Measurements from ENCODE around the gene RENBP. TPM values are rescaled to one million over a fixed set of nuclear protein-coding genes. Genes with fewer than 3 reads are reported as not detected.
A peak's percentile ranks its signal among the peaks of the same experiment; 100 is the strongest.

Gene RENBP
- total RNA-seq, 1 donor from 2014 or later = 11.1 TPM

DNA sequence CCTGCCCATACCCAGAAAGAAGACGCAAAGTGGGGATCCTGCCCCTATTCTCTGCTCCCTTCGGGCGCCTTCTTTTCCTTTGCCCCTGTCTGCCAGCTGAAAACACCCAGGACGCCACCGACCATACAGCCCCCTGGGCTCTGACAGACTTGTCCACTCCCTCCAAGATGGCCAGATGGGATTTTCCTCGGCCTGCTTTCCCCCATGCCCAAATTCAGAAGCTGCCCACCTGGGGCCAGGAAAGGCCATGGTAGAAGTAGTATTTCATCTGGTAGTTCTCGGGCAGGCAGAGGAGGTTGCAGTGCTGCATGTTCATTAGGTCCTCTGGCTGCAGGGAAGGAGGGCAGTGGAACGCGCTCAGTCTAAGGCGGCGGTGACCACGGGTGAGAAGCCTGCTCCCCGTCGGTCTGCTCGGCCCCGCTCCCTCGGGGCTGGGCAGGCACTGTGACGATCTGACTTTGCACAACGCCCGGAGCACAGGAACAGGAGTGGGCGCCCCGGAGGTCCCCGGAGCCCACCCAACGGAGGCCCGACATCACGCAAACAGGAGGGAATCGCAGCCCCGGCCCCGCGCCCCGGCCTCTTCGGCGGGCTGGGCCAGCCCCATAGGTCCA lies 10.2 kb downstream of the RENBP start:
- DNase-seq (ENCODE audit: low spot score) = no peak

DNA sequence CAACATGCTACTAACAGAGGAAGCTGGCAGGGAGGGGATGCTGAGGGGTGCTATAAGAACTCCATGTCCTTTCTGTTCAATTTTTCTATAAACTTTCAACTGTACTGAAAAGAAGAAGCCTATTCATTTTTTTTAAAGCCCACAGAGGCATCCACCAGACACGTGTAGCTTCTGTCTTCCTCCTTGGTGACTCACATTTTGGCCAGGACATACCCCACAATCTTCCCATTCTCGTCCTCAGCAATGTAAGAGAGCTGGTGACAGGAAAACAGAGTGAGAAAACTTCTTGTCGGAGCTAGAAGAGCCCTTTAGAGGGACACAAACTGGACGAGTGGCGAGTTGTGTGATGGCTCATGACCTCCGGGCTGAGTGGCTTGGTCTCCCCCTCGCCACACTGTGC lies 10.7 kb downstream of the RENBP start:
- no peak for DNase-seq (ENCODE audit: low spot score)

- no peak for DNase-seq (ENCODE audit: low spot score)
Measured at GRCh38 chrX:153932220-153932915, 12.1 kb downstream of the RENBP start.

GRCh38 chrX:153931748-153932147 lies 12.7 kb downstream of the RENBP start:
- no peak for DNase-seq (ENCODE audit: low spot score)

- DNase-seq (ENCODE audit: low spot score) = no peak
Measured at GRCh38 chrX:153931151-153931550, 13.3 kb downstream of the RENBP start.

DNA sequence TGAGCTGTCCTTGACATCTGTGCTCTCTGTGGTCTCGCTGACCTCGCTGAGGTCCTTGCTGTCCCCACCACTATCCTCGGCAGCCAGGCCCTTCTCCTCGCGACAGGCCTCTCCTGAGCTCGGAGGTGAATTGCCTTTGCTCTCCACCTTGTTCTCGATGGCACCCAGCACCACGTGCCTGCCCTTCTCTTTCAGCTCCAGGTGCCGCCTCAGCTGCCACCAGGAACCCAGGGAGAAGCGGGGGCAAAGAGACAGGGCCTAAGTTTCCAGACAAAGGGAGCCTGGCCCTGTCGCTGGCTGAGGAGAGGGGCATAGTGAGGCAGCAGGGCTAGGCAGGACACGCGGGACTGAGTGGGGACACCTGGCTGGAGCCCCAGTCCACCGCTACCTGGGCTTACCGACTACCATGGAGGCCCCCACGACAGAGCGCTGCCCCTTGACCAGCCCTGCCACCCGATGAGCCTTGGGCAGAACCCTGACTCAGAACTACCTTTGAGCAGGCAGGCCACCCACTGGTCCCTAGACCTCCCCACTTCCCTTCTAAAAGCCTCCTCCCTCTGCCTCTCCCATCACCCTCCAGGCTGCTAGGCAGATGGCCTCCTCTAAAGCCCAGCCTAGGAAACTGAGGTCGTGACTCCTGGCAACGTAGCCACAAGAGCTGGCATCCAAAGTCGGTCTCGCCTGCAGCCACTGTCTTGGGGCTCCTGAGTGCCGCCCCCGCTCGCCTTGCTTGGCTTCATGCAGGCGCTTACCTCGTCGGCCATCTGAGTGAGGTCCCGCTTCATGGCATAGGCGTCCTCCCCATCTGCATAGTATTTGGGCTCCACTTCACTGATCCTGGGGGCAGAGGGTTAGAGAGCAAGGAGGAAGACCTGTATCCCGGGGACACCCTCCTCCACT lies 14.2 kb downstream of the RENBP start:
- DNase-seq (ENCODE audit: low spot score) = no peak

DNA sequence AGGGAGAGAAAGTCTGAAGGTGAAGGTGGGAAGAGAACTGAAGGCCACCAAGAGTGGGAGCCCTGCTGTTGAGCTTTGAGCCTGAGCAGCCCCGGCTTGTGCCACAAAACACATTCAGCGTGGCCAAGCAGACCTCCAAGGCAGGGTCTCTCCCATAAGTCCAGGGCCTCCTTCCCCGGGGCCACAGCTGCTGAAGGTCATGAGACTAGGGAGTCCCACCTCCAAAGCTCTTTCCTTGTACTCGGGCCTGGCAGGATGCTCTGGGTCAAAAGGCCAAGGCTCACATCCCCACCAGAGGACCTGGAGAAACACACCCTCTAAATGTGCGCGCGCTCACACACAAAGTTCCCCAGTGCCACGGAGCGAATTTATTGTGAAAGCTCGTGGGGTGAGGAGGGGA lies 14.9 kb downstream of the RENBP start:
- DNase-seq (ENCODE audit: low spot score) = no peak

- DNase-seq (ENCODE audit: low spot score) = no peak
Measured at GRCh38 chrX:153928846-153929245, 15.6 kb downstream of the RENBP start.

- peak; percentile 98 for DNase-seq (ENCODE audit: low spot score)
Measured at GRCh38 chrX:153927922-153928760, 16.3 kb downstream of the RENBP start.

DNA sequence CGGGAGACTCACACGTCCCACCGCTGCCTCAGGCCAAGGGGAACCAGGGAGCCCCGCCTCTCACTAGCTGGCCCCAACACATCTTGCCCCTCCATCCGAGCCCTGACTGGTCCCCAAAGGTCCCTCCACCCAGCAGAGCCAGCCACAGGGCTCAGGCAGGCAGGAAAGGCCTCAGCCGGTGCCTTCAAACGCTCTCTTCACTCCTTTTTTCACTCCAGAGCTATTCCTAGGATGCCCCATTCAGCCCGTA lies 16.8 kb downstream of the RENBP start:
- DNase-seq (ENCODE audit: low spot score) = no peak

DNA sequence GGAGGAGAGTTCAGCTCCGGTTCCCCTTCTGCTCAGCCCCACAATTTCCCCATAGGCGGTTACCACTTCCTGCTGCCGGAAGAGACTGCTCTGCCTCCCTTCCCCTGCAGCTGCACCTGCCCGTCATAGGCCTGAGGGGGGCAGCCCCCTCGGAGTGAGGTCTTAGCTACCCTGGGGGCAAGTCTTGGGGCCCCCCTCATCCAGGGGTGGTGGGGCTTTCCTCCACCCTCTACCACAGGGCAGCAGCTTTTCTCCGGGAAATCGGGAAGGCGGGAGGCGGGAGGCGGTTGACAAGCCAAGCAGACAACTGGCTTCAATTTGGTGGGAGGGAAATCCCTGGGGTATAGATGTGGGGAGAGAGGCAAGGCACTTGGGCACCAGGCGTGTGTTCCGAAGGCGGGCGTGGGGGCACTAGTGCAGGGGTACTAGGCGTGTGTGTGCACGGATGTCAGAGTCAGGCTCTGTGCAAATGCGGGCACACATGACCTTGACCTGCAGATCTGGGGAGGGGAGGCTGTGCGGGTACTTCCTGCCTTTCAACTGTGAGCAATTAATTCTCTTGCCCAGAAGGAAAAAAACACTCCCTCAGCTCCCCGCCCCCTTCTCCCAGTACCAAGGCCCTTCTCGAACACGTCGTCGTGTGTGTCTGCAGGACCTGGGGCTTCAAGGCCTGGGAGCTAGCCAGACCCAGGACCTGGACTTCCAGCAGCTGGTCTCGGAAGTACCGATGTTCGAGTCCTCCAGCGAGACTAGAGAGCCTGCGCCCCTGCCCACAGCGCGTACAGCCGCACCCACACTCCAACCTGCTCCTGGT lies 17.4 kb downstream of the RENBP start:
- DNase-seq (ENCODE audit: low spot score) = peak; percentile 46

DNA sequence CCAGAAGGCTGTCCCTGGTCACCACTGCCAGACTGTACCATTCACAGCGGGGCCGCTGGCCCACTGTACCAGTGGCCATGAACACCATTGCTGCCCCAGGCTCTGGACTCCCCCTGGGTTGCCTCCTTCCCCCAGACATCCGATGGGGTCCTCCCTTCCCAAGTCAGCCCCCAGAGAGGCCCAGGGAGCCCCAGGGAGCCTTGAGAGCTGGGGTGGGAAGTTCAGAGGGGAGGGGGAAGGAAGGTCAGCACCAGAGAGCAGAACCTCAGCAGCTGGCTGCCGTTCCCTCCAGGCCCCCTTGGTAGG lies 17.9 kb downstream of the RENBP start:
- DNase-seq (ENCODE audit: low spot score) = peak; percentile 68

GRCh38 chrX:153925739-153926551 lies 18.5 kb downstream of the RENBP start, which contains the start of gene ARHGAP4:
TSS of gene ARHGAP4 (minus strand) at chrX:153926264. CDS start at chrX:153926202, 62 bp downstream.
- DNase-seq (ENCODE audit: low spot score) = no peak

GRCh38 chrX:153925387-153925738 lies 19.1 kb downstream of the RENBP start:
- DNase-seq (ENCODE audit: low spot score) = no peak

DNA sequence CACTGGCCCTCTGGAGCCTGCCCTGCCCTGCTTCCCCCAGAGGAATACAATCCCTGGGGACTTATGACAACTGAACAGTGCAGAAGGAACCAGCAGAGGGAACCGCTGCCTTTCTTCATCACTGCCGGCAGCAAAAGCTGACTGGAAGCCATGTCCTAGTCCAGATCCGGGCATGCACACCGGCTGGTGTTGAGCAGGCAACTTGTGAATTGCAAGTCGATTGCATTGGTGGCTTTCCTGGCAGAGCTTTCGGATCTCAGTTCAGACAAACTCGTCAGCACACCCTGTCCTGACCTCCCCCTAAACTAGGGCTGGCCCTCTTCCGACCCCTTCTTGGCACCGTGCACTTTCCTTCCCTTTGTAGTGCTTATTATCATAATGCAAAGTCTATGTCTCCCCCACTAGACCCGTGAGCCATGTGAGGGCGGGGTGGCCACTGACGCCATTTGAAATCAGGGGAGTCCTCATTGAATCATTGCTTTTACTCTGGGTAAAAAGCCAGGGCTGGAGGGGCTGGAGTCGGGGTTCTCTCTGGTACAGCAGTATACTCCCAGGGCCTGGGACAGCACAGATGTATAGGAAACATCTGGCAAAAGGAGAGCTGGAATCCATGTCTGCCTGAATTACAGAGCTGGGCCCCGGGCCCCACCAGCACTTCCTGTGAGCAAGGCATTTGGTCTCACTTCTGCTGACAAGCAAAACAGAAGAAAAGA lies 20.1 kb downstream of the RENBP start:
- peak; percentile 42 for DNase-seq (ENCODE audit: low spot score)

- DNase-seq (ENCODE audit: low spot score) = no peak
Measured at GRCh38 chrX:153922932-153923857, 21.2 kb downstream of the RENBP start.

DNA sequence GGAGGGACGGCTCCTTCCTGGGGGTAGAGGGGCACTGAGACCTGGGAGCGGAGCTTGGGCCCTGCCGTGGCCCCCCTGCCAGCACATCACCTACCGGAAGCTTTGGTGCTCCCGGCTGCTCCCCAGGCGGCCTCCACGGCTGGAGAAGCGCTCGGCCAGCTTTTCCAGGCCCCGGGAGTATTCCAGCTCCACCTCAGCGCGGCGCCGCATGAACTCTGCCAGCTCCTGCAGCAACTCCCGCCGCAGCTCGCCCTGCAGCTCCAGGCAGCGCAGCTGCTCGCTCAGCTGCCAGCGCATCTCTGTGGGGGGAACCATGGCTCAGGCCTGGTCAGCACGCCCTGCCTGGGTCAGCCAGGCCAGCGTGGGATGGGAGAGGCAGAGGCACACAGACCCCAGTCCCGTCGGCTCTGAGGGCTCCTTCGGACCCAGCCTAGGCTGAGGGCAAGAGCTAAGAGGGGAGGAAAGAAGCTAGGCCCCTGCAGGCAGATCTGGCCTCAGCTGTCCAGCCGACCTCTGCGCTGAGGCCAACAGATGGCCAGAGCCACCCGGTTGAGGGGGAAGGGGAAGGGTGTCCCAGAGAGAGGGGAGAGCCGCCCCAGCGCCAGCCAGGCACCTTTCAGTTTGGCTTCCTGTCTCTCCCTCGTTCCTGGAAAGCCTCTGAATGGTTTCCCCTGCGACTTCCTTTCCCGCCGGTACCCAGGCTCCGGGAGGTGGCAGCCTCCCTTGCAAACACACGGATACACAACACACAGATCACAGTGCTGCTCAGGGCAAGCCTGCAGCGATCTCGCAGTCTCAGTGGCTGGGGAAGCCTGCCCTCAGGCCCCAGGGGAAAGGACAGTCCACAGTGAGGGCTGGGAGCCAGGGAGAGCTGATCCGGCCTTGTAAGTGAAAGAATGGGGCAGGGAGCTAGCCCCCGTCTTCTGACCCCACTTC lies 22.7 kb downstream of the RENBP start:
- no peak for DNase-seq (ENCODE audit: low spot score)
